Hepatocyte (in vitro differentiated cells): ENCODE results near the gene NDEL1.

Source experiments
- CTCF ChIP-seq: fragments of 200-600 bp; sonication (generic); IDR thresholded peaks from 2 replicates; pipeline ENCODE4 v1.5.1; 2016; ENCODE audit warnings: antibody characterized with exemption, mild to moderate bottlenecking; ENCODE audit not compliant: poor library complexity
- EZH2 ChIP-seq: fragments of 200-600 bp; sonication (generic); IDR thresholded peaks from 2 replicates; pipeline ENCODE4 v1.6.1; 2016; ENCODE audit warnings: antibody characterized with exemption, mild to moderate bottlenecking, borderline replicate concordance

GRCh38 chr17:8465759-8466158 is 30.1 kb downstream of the NDEL1 start:
- TF ChIP-seq CTCF: no peak
- TF ChIP-seq EZH2: no peak
